H1 (cell line): Measurements from ENCODE around the gene ANKRD65.

Source experiments
- CTCF ChIP-seq, 3 experiments: IDR thresholded peaks; 1 replicate in 2 of 3; 2 replicates in 1 of 3; pipeline versions ENCODE4 v1.5.1 to v1.6.1; 2011; ENCODE audit warnings: low read length in 3 of 3, mild to moderate bottlenecking in 3 of 3, inconsistent platforms in 2 of 3, low read depth in 1 of 3, moderate library complexity in 1 of 3; ENCODE audit not compliant: insufficient read depth in 1 of 3; ENCODE audit errors: control extremely low read depth in 1 of 3
- EGR1 ChIP-seq: IDR thresholded peaks from 2 replicates; pipeline ENCODE4 v1.6.1; 2011; ENCODE audit warnings: low read depth, low read length, borderline replicate concordance
- FOSL1 ChIP-seq: IDR thresholded peaks from 2 replicates; pipeline ENCODE4 v1.6.1; 2011; ENCODE audit warnings: mild to moderate bottlenecking, low read depth, low read length, moderate library complexity; ENCODE audit not compliant: insufficient read depth
- JUND ChIP-seq: IDR thresholded peaks from 2 replicates; pipeline ENCODE4 v1.6.1; 2011; ENCODE audit warnings: mild to moderate bottlenecking, improper control_type of control experiment, low read length
- POLR2A ChIP-seq, 2 experiments: IDR thresholded peaks; 1 replicate in 1 of 2; 2 replicates in 1 of 2; pipeline ENCODE4 v1.6.1; 2011; ENCODE audit warnings: low read depth in 2 of 2, low read length in 2 of 2, mild to moderate bottlenecking in 2 of 2; ENCODE audit errors: control extremely low read depth in 1 of 2
- POLR2AphosphoS5 ChIP-seq: IDR thresholded peaks from 2 replicates; pipeline ENCODE4 v1.6.1; 2011; ENCODE audit warnings: low read depth, low read length
- RAD21 ChIP-seq, 2 experiments: IDR thresholded peaks in 1 of 2; conservative IDR thresholded peaks in 1 of 2; 2 replicates each; pipeline ENCODE4 v1.6.1; 2011; ENCODE audit warnings: low read depth in 2 of 2, low read length in 2 of 2, improper control_type of control experiment in 1 of 2, inconsistent platforms in 1 of 2, mild to moderate bottlenecking in 1 of 2, moderate library complexity in 1 of 2
- TCF12 ChIP-seq: IDR thresholded peaks from 2 replicates; pipeline ENCODE4 v1.6.1; 2011; ENCODE audit warnings: low read depth, mild to moderate bottlenecking, low read length
- ZNF274 ChIP-seq: IDR thresholded peaks from 2 replicates; pipeline ENCODE4 v1.7.0; 2012; ENCODE audit warnings: low read length, borderline replicate concordance; ENCODE audit errors: extremely low read depth

GRCh38 chr1:1376551-1377226 is 44.4 kb downstream of the ANKRD65 start:
- TF ChIP-seq CTCF (IDR thresholded peaks at IDR 0.05; ENCODE audit: control extremely low read depth in 1 of 3, insufficient read depth in 1 of 3, low read depth in 1 of 3, low read length in 3 of 3): no peak
- TF ChIP-seq ZNF274: no peak
- no peak for TF ChIP-seq FOSL1
- TF ChIP-seq TCF12: no peak
- TF ChIP-seq JUND: no peak
- TF ChIP-seq RAD21 (IDR thresholded peaks at IDR 0.05 in 1 of 2, conservative IDR thresholded peaks at IDR 0.05 in 1 of 2; ENCODE audit: low read depth in 2 of 2, low read length in 2 of 2): no peak
- TF ChIP-seq EGR1: no peak
- TF ChIP-seq POLR2AphosphoS5: no peak
- no peak for TF ChIP-seq POLR2A (IDR thresholded peaks at IDR 0.05; ENCODE audit: control extremely low read depth in 1 of 2, low read depth in 2 of 2, low read length in 2 of 2)
